Adipose tissue (tissue), 3 donors: ENCODE data around the gene FYB1. TPM values are rescaled to one million over a fixed set of nuclear protein-coding genes. Genes with fewer than 3 reads are reported as not detected.

Source experiments
- H3K27ac ChIP-seq: one replicate; pipeline ENCODE4 v1.5.1; 2013; ENCODE audit warnings: low read depth, low read length
- WGBS, 3 donors: extraction: QIAGEN DNeasy Blood & Tissue Kit; methylation state at CpG; one replicate each; pipeline ENCODE4 v1.1.7; 2013; 5-methylcytosine and 5-hydroxymethylcytosine counted together
- polyA plus RNA-seq, 3 donors: library from polyadenylated mRNA; stranded (reverse); fragments of 200-250 nt; gene quantifications; one replicate each; pipeline ENCODE4 v1.2.3, GENCODE V29; 2013
- donor health status: healthy with polysubstance abuse.
- donor health status: Bipolar disorder and iron deficiency.
- donor health status: healthy.

The FYB1 gene
- polyA plus RNA-seq, 3 donors: 1.1 to 12.1 (median 4.9) TPM

DNA sequence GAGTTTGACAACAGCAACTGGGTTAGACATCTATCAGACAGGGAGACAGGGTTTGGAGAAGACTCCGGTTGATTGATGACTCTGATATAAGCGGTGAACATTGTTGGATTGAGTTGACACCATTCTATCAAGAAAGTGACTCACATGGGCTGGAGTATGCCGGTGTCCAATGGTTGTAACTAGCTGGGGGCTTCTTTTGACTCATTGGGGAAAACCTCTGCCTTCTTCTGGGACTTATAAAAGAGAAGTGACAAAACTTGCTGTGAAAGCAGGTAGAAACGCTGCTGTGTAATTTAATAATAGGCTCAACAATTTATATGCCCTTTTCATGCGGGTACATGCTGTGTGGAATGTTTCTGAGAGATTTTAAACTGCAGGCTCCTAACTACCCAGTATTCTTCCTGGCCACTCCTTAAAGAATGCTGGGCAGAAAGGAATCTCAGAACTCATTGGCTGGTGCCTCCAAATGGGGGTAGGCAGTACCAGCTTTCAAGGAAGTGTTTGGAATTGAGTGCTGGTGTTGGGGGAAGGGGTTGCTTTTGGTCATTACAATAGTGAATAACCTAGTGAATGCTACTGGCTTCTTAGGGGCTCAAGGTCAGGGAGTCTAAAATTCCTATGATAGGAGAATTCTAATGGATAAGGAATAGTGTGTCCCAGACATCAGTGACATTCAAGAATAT is 43.9 kb downstream of the FYB1 start:
- WGBS, 3 donors: 85 to 87% (median 86%) methylated on average over 5 of the region's 5 CpGs
- no peak overlapping the region for H3K27ac ChIP-seq

DNA sequence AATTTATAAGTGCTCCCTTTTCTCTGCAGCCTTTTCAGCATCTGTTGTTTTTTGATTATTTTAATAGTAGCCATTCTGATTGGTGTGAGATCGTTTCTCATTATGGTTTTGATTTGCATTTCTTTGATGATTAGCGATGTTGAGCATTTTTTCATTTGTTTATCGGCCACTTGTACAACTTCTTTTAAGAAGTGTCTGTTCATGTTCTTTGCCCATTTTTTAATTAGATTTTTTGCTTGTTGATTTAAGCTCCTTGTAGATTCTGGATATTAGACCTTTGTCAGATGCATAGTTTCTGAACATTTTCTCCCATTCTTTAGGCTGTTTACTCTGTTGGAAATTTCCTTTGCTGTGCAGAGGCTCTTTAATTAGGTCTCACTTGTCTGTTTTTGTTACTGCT is 46.3 kb downstream of the FYB1 start:
- H3K27ac ChIP-seq: no peak overlapping the region
- WGBS, 3 donors: 91 to 97% (median 97%) methylated on average over 3 of the region's 3 CpGs

DNA sequence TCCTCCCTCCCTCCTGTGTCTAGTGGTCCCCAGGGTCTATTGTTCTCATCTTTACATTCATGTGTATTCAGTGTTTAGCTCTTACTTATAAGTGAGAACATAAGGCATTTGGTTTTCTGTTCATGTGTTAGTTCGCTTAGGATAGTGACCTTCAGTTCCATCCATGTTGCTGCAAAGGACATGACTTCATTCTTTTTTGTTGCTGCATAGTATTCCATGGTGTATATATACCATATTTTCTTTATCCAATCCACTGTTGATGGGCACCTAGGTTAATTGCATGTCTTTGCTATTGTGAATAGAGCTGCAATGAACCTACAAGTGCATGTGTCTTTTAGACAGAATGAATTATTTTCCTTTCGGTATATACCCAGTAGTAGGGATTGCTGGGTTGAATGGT is 46.8 kb downstream of the FYB1 start:
- 87 to 94% (median 94%) methylated on average over 2 of the region's 2 CpGs for WGBS, 3 donors
- H3K27ac ChIP-seq: no peak overlapping the region

DNA sequence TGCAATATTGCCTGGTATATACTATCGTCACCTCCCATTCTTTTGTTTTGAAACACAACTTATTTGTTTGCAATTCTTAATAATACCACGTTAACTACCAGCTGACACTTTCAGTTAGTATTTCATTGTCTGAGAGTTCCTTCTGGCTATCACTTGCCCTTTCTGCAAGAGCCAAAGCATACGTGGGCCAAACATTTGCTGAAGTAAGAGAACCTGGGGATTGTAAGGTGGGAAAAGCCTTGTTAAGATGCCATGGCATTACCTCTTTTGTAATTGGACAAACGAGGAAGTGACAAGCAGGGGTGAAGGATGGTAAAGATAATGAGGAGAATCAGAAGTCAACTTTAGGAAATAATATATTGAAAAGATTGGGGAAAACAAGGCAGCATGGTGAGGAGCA is 47.7 kb downstream of the FYB1 start:
- whole genome bisulfite sequencing, 3 donors: 55 to 61% (median 57%) methylated on average over 4 of the region's 4 CpGs
- no peak overlapping the region for H3K27ac ChIP-seq

DNA sequence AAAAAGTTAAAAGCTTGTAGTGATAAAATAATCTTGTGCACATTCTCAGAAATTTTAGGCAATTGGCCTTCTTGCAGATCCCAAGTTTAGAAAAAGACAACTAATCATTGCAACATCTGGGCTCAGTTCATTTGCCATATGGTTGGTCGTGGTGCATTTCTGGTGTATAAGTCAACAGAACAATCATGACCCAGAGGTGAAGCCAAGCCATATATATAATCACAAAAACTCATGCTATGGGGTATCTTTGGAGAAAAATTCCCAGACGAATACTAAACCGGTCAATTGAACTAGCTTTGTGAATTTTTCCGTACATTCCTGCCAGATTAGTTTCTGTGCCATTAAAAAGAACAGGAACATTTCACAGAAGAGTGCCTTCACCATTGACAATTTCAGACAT is 50.3 kb downstream of the FYB1 start:
- 86 to 90% (median 88%) methylated on average over 4 of the region's 4 CpGs for WGBS, 3 donors
- H3K27ac ChIP-seq: no peak overlapping the region

DNA sequence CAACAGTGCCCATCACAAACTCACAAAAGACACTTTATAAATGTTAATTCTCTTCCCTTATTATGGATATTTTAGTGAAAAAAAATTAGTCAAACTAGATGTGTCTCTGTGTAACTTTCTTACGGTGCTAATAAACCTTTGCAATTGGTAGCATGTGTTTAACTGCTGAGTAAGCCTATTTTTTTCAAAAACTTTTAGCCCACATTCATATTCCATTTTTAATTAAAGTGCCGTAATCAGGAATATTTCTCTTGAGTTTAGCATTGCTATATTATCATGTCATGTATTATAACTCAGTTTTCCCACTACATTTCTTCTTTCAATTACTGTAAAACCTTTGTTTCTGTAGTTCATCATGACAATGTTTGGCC is 51.4 kb downstream of the FYB1 start:
- H3K27ac ChIP-seq: no peak overlapping the region
- WGBS, 3 donors: 78 to 82% (median 81%) methylated on average over 2 of the region's 2 CpGs

DNA sequence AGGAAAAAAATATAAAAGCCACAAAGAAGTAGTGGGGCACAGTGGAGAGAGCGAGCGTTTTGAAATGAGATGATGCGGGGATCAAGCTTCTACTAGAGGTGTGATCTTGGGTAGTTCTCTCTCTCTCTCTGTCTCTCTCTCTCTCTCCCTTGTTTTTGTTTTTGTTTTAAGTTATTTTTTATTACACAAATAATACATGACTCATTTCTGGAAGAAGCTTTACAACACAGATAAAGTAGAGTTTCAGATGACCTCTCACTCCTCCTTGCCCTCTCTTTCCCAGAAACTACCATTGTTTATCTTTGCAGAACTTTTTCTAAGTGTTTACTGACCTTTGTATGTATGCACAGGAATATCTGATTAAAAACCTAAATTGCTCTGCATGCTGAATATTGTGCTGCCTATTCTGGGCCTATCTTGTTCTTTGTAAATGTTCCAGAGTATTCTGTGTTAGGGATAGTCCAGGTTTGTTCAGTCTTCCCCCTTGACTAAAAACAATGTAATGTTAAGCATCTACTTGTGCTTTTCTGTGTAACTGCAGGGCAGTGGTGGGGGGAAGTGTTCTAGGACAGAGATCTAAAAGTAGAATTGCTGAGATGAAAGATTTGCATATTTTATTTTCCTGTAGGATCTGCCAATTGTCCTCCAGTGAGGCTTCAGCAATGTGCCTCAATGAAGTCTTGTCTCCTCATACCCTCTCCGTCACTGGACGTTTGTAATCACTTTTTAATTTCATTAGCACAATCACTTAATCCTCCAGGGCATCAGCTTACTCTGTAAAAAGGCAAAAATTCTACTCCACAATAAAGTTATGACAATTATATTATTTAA is 52.0 kb downstream of the FYB1 start:
- H3K27ac ChIP-seq: no peak overlapping the region
- WGBS, 3 donors: 74 to 78% (median 74%) methylated on average over 5 of the region's 5 CpGs

DNA sequence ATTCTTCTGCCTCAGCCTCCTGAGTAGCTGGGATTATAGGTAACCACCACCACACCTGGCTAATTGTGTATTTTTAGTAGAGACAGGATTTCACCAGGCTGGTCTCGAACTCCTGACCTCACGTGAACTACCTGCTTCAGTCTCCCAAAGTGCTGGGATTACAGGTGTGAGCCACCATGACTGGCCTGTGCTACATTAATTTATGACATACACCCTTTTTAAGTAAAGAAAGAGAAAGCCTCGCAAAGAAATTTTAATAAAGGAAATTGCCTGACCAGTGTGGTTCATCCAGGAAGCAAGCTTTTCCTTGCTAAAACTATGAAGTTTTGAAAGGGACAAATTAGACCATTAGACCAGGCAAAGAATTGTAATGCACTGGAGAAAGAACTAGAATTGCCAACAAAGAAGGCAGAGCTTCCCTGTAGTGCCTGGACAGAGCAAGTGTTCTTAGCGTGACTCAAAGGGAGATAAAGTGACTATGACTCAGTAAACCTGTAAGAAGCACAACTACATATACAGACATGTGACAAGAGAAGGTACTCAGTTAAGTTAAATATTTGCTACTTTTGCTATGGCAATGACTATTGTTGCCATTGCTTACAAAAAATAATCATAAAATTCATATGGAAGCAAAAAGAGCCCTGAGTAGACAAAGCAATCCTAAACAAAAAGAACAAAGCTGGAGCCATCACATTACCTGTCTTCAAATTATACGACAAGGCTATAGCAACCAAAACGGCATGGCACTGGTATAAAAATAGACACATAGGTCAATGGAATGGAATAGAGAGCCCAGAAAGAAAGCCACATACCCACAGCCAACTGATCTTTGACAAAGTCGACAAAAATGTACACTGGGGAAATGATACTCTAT is 54.6 kb downstream of the FYB1 start:
- H3K27ac ChIP-seq: no peak overlapping the region
- 69 to 78% (median 76%) methylated on average over 7 of the region's 7 CpGs for WGBS, 3 donors

DNA sequence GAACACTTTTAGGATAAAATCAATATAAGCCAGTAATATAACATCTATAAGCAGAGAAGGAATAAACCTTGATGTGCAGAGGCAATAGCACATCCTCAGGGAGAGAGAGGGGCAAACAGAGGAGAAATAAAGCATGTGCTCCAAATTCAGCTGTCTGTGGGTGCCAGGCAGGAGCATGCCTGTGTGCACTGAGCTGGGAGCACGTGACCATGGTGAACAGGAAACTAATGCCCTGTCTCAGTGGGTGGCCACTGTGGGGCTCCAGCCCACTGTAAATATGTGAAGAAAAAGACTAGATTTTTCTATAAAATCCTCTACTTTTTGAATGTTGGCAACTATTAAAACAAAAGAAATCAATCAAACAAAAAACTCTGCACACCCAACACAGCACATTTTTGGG is 55.3 kb downstream of the FYB1 start:
- H3K27ac ChIP-seq: no peak overlapping the region
- WGBS, 3 donors: 22 to 48% (median 25%) methylated on average over 1 of the region's 1 CpG

DNA sequence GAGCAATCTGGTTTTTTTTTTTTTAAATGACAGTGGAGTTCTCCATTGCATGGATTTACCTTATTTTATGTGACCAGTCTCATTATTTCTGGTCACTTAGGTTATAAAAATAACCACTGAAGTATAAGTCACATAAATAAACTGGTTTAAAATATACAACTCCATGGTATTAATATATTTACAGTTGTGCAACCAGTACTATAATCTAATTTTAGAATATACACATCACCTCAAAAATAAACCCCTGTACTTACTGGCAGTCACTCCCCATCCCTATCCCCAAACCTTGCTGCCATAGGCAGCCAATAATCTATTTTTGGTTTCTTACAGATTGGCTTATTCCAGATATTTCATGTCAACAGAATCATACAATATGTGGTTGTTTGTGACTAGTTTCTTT is 57.8 kb downstream of the FYB1 start:
- no peak overlapping the region for H3K27ac ChIP-seq

DNA sequence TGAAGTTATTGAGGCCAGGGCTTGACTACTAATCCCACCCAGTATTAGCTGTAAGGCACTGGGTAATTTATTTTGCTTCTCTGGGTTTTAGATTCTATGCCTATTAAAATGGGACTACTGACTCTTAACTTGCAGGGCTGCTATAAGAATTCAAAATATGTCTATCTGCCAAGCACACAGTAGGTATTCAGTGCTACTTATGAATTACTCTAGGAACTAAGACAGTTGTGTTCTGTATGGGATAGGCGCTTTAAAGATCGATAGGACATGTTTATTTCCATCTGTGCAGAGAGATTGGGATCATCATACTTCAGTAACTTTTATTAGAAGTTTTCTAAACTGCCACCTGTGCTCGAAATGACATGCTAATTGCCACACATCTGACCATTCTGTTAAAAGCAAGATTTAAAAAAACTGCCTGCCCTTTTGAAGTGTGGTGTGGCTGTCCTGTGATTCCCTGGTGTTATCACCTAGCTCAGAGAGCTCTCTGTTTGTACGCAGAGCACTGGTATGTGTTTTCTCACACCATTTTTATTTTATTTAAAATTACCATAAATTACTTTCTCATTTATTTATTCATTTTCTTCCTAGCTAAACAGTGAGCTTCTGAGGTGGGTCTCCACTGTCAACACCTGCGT is 58.7 kb downstream of the FYB1 start:
- 56 to 71% (median 69%) methylated on average over 5 of the region's 5 CpGs for WGBS, 3 donors

DNA sequence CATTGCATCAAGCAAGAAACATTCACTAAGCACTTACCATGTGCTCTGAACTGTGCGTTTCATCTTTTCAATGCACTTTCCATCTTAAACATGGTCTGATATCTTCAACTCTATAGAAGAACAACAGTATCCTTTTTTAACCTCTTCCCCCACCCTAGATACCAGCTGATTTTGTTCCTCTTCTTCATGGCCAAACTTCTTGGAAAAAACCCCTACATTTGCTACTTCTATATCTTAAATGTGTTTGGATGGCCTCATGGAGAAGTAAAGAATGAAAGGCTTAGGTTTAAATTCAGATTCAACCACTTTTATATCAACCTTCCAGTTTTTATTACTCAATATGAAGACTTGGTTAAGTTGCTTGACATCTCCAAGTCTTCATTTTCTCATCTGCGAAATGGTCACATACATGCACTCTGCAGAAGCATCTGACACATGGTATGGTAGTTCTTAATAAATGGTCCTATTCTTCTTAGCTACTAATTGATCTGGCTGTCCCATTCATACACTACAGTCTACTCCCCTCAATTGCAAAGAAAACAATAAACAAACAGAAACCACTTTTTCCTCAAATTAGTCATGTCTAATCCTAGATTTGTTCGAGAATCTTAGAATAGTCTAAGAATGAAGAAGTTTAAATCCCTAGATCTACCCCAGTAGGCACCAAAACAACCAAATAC is 59.4 kb downstream of the FYB1 start:
- 76 to 90% (median 86%) methylated on average over 3 of the region's 3 CpGs for WGBS, 3 donors
- H3K27ac ChIP-seq: no peak overlapping the region

More for the DNA sequence above, 58.7 kb downstream of the FYB1 start:
- no peak overlapping the region for H3K27ac ChIP-seq

DNA sequence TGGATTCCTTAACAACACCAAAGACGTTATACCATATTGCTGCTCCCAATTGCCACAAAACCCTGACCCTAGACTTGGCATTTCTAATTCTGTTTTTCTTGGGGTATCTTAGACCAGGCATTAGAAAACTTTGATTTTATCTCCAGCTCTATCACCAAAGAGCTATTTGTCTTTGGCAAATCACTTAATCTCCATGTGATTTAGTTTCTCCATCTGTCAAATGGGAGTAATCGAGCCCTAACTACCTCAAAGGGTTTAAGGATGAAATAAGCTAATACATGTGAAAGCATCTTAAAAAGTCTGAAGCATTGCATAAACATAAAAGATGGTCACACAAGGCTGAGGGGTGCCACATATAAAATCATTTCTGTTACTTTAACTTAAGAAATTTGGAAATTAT is 60.6 kb downstream of the FYB1 start:
- WGBS, 3 donors: 67 to 91% (median 85%) methylated on average over 2 of the region's 2 CpGs
- H3K27ac ChIP-seq: no peak overlapping the region

DNA sequence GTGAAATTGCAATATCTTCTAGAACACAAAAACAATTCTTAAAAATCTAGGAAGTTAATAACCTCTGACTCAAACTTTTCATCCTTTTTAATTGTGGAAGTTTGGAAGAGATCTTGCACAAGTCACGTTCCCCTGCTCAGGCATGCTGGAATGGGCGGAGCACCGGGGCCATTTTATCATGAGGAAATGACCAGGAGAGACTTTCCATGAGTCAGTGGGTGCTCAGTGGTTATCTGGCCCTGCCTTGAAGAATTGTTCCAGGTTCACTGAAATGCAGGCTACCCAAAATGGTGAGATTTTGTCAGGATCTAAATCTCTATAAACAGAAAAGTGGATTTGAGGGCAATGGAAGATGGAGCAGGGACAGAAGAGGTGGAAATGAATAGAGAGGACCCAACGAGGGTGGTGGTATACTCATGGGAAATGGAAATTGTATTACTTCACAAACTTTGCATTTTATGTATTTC is 61.2 kb downstream of the FYB1 start:
- H3K27ac ChIP-seq: no peak overlapping the region
- 67 to 76% (median 73%) methylated on average over 4 of the region's 4 CpGs for WGBS, 3 donors

DNA sequence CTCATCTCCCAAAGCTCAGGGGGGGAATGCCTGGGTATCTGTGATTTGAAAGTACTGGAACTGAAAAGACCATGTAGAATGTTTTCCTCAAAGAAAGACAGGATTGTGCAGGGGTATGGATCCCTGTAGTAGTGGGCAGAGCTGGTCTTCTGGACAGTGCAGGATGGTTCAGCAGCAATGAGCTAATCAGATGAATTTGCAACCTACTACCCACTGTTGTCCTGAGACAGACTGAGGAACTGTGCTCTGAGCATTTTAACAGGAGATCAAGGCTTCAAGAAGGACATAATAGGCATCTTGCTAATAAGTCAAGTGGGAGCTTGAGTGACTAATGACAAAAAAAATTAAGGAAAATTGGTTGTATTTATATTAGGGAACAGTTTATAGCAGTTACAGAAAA is 61.7 kb downstream of the FYB1 start:
- no peak overlapping the region for H3K27ac ChIP-seq

DNA sequence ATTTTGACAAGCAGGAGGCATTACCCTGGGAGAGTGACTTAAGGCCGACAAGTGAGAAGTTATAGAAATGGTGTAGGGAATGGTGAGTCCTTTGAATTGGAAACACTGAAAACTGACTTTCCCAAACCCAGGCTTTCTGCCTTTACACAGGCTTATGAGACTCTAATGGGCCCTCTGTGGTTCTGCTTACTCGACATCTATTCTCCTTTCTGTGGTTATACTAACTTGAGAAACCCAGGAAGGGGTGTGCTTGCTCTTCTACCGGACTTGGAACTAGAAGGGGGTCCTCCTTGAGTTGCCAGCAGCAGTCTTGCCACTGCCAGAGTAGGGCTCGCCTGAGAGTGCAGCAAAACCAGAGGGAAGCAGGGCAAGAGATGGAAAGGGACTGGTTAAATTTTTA is 63.3 kb downstream of the FYB1 start:
- H3K27ac ChIP-seq: no peak overlapping the region
- 59 to 60% (median 59%) methylated on average over 4 of the region's 4 CpGs for WGBS, 3 donors

DNA sequence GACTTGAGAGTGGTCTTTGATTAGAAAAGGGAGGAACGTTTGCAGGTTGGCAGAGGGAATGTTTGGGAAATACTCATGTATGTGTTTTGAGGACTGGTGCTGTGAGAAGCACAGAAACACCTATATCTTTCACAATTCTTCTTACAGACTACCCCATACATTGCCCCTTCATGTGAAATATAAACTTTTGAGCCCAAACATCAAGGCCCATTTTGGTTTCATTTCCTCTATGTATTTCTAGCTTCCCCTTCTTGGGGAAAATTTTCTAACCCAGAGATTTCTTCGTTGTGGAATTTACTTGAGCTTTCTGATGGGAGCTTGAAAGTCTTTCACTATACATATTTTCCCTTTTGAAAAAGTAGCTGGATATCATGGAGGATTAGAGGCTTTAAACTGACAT is 67.6 kb downstream of the FYB1 start:
- WGBS, 3 donors: 42 to 59% (median 58%) methylated on average over 2 of the region's 2 CpGs
- H3K27ac ChIP-seq: no peak overlapping the region

DNA sequence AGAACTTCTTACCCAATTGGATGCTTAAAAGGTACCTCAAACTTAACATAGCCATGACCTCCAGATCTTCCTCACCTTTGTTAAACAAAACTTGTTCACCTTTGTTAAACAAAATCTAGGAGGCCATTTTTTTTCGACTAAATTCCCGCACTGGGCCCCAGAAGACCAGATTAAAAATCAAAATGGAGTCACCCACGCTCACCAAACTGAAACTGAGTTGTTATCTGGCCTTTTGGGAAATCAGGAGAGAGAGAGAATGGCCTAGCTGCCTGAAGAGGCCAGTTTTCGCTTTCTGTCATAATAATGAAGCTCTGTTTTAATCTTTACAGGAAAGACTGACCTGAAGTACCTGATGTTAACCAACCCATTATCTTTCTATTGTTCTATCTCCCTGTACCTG is 69.4 kb downstream of the FYB1 start:
- no peak overlapping the region for H3K27ac ChIP-seq
- WGBS, 3 donors: 86 to 95% (median 92%) methylated on average over 4 of the region's 4 CpGs
